Thyroid gland (tissue), 4 donors: ENCODE results near the gene CCL7.

Experiments
- CTCF ChIP-seq, 6 experiments: fragments of 200-600 bp in 3 of 6; fragments of 450-650 bp in 3 of 6; sonication (generic) in 3 of 6; IDR thresholded peaks; one replicate each; pipeline ENCODE4 v1.5.1; 2016 to 2019; ENCODE audit warnings: antibody characterized with exemption in 6 of 6, mild to moderate bottlenecking in 2 of 6, inconsistent platforms in 1 of 6, moderate library complexity in 1 of 6
- POLR2A ChIP-seq, 2 donors: fragments of 450-650 bp; IDR thresholded peaks; one replicate each; pipeline ENCODE4 v1.6.1; 2017; ENCODE audit warnings: antibody characterized with exemption in 2 of 2, mild to moderate bottlenecking in 2 of 2, moderate library complexity in 1 of 2

- TF ChIP-seq CTCF (IDR thresholded peaks at IDR 0.05) = peak in 1 of 6 experiments; percentile 23
- TF ChIP-seq POLR2A (IDR thresholded peaks at IDR 0.05) = peak in 1 of 2 donors; percentile 56
Measured at GRCh38 chr17:34252444-34253138, 17.4 kb upstream of the CCL7 start.
